22Rv1 (cell line): ENCODE data around the gene ANKS6.

Source experiments
- CTCF ChIP-seq: fragments of 450-650 bp; IDR thresholded peaks from 2 replicates; pipeline ENCODE4 v1.5.1; 2017; ENCODE audit warnings: mild to moderate bottlenecking
- ZFX ChIP-seq: fragments of 450-650 bp; IDR thresholded peaks from 2 replicates; pipeline ENCODE4 v1.6.1; 2017; ENCODE audit warnings: antibody characterized with exemption, borderline replicate concordance

- no peak for TF ChIP-seq CTCF
- TF ChIP-seq ZFX: no peak
Observed at GRCh38 chr9:98728500-98728899, 67.9 kb downstream of the ANKS6 start.
